Stimulated activated naive B cell treated with anti-CD40 and anti-IgM and Interleukin-4, amounts not matched to agents 10 μg/mL and 1 μg/mL and 100 μg/mL, for 72 hours (primary cell): Measurements from ENCODE around the gene CIAO1.
"Not testable (repeated sequence)": the region's sequence is repeated elsewhere in the genome, so short reads cannot be mapped to it uniquely, and the experiment has no call there.

ENCODE experiments used
- ATAC-seq, 2 donors: fragments of 150-1000 bp; cut with Tn5 transposase; replicated peaks; 2 replicates each; pipeline ENCODE4 v1.10.0; 2021; ENCODE audit warnings: moderate library complexity in 1 of 2
- DNase-seq: peaks from one replicate; pipeline ENCODE4 v3.0.0; 2021
- H3K27ac Mint-ChIP-seq: one replicate; pipeline ENCODE4 v1.8.0; 2022; ENCODE audit warnings: mild to moderate bottlenecking, mixed read lengths
- H3K27me3 Mint-ChIP-seq, 2 donors: one replicate each; pipeline ENCODE4 v1.8.0; 2022; ENCODE audit warnings: mixed read lengths in 2 of 2
- H3K36me3 Mint-ChIP-seq, 2 donors: one replicate each; pipeline ENCODE4 v1.8.0; 2022; ENCODE audit warnings: mixed read lengths in 2 of 2, mild to moderate bottlenecking in 1 of 2
- H3K4me1 Mint-ChIP-seq, 2 donors: one replicate each; pipeline ENCODE4 v1.8.0; 2022; ENCODE audit warnings: mixed read lengths in 2 of 2, mild to moderate bottlenecking in 1 of 2
- H3K4me3 Mint-ChIP-seq, 2 donors: one replicate each; pipeline ENCODE4 v1.8.0; 2022; ENCODE audit warnings: mild to moderate bottlenecking in 2 of 2, mixed read lengths in 2 of 2, moderate library complexity in 1 of 2
- H3K9me3 Mint-ChIP-seq, 2 donors: one replicate each; pipeline ENCODE4 v1.8.0; 2022; ENCODE audit warnings: mixed read lengths in 2 of 2, mild to moderate bottlenecking in 1 of 2

Gene CIAO1

DNA sequence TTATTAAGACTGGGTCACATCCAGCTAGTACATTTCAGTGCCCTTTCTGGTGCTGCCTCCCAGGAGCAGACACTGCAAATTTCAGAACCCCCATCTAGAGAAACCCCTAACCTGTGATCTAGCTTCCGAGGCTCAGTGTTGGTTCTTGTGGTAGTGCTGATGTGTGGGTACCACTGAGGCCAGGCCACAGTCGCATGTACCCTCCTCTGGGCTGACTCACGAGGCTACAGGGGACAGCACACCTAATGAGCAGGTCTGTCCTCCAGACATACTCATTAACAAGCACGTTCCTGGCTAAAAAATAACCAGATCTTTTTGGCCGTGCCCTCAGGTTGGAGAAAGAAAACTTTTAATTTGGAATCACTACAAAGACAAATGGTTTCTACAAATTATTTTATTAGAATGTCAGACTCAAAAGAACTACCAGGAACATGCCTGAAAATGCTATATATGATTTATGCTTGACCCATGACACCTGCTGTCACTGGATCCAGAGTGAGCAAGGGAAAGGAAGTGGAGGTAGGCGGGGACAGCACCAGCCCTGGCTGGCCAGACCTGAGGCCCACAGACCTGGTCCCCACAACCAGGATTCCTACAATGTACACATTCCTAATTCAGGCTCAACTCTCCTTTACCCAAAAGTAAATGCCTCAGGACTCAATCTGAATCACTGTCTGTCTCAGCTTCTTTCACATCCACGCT lies 8.5 kb downstream of the CIAO1 start:
- peak in 1 of 2 donors; percentile 25 for ATAC-seq
- Mint-ChIP-seq H3K9me3 (no peaks in the 10 kb centered on the region), H3K36me3 (peaks cover 37 to 66% of the 10 kb centered on the region in 2 donors), H3K4me1 (peaks cover 1 to 5% of the 10 kb centered on the region in 2 donors), H3K27ac (peak overlapping the region; percentile 42), H3K4me3 (no peak overlapping the region), H3K27me3 (no peaks in the 10 kb centered on the region)
- no peak for DNase-seq

DNA sequence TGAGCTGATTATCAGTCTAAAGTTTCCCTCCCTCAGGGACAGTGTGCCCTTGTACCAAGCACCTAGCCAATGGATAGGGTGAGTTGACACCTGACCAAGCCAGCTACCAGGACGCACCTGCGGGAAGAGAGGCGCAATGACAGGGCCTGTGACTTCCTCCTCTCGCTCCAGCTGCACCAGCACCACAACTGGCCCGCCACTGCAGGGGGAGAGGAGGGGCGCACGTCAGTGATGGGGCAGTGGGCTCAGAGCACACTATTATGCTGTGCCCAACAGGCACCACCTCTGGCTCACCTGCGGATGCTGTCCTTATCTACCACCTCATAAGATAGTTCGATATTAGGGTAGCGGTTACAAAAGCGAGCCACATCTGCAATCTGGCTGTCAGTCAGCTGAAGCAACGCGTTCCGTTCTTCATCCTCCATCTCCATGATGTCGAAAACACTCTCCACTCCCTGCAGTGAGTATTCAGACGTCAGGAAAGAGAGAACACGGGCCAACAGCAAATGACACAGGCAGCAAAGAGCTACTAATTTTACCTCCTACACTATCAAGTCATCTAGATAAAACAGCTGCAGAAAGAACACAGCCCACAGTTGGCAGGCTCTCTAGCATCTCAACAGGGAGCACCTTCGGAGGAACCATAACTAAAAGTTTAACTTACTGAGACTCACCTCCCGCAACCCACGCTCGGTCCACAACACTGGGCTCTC lies 10.9 kb downstream of the CIAO1 start:
- Mint-ChIP-seq H3K9me3 (no peaks in the 10 kb centered on the region), H3K36me3 (peaks cover 42 to 65% of the 10 kb centered on the region in 2 donors), H3K4me1 (peaks cover 3 to 11% of the 10 kb centered on the region in 2 donors), H3K4me3 (no peak overlapping the region), H3K27ac (peak overlapping the region; percentile 31), H3K27me3 (no peaks in the 10 kb centered on the region)
- DNase-seq (no peak), ATAC-seq (no peak)

DNA sequence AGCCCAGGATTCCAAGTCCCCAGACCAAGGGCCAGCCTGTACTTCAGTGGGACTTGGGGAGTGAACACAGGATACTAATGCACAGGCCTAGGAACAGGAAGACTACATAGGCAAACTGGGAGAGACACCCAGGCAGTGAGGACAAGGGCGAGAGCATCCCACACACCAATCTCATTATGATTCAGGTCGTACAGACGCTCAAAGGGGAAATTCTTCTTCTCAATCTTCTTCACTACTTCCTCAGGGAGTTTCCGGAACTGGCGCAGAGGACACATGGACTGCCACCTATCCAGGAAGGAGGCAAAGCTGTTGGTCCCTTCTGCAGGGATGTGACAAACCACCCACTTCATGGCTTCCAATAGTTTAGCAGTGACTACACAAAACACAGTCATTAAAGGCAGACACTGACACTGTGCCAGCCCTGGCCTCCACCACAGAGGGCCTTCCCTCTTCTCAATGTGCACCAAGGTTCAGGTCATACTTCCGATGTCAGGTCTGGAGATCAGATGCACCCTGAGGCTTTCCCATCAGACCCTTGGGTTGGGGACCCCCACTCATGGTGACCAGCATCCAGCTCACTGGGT lies 21.3 kb downstream of the CIAO1 start:
- H3K27me3 Mint-ChIP-seq = no peaks in the 10 kb centered on the region
- DNase-seq (no peak), ATAC-seq (peak in 1 of 2 donors; percentile 20)
- no peaks in the 10 kb centered on the region for H3K9me3 Mint-ChIP-seq
- H3K4me3 Mint-ChIP-seq = no peak overlapping the region
- peaks cover 10 to 13% of the 10 kb centered on the region in 2 donors for H3K4me1 Mint-ChIP-seq
- peaks cover 52 to 68% of the 10 kb centered on the region in 2 donors for H3K36me3 Mint-ChIP-seq
- H3K27ac Mint-ChIP-seq = peak overlapping the region; percentile 59

DNA sequence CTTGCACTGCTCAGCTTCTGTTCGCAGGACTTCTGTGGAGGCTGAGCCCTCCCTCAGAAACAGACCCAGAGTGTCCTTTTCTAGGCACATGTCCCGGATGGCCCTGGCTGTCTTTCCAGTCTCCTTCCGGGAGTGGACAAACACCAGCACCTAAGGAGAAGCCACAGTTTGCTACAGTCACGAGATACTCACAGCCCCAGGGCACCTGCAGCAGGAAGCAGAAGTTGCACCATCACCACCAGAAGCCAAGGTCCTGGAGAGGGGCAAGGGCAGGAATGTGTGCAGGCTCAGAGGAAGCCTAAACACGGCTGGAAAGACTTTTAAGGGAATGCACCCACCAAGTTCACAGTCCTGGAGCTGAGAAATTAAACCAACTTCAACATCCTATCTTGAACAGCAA lies 25.7 kb downstream of the CIAO1 start:
- DNase-seq (no peak), ATAC-seq (no peak)
- Mint-ChIP-seq H3K27me3 (no peaks in the 10 kb centered on the region), H3K9me3 (no peaks in the 10 kb centered on the region), H3K36me3 (peaks cover 54 to 70% of the 10 kb centered on the region in 2 donors), H3K27ac (peak overlapping the region; percentile 71), H3K4me1 (peaks cover 10 to 11% of the 10 kb centered on the region in 2 donors), H3K4me3 (no peak overlapping the region)

DNA sequence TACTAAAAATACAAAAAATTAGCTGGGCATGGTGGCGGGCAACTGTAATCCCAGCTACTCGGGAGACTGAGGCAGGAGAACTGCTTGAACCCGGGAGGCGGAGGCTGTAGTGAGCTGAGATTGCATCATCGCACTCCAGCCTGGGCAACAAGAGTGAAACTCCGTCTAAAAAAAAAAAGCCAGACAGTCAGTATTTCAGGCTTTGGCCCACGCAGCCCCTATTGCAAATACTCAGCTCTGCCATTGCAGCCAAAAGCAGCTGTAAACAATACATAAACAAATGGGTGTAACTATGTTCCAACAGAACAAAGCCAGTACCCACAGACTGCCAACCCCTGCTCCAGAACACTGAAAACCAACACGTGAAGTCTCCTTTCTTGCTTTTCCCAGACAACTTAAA lies 28.2 kb downstream of the CIAO1 start:
- H3K9me3 Mint-ChIP-seq, H3K27ac Mint-ChIP-seq, H3K4me3 Mint-ChIP-seq, H3K4me1 Mint-ChIP-seq, ATAC-seq, DNase-seq, H3K27me3 Mint-ChIP-seq: not testable (repeated sequence)
- H3K36me3 Mint-ChIP-seq = peaks cover 50 to 65% of the 10 kb centered on the region in 2 donors

DNA sequence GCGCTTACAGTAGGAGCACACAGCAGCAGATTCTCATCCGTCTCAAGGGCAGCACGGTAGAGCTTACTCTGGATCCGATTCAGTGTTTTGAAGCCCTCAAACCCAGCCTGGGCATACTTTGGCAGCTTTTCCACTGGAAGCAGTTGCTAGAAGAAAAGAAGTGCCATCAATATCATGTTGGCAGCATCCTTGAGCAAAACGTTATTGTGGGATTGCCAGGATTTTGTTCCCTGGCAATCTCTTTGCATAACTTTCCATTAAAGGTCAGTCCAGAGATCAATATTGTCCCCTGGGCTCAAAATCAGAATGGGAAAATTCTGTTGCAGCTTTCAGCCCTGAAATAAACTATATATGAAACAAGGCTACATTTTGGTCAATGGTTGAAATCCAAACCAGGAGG lies 30.9 kb downstream of the CIAO1 start:
- peaks cover 58 to 62% of the 10 kb centered on the region in 2 donors for H3K36me3 Mint-ChIP-seq
- H3K4me1 Mint-ChIP-seq = peaks cover 3 to 24% of the 10 kb centered on the region in 2 donors
- DNase-seq (no peak), ATAC-seq (no peak)
- no peaks in the 10 kb centered on the region for H3K27me3 Mint-ChIP-seq
- H3K9me3 Mint-ChIP-seq = no peaks in the 10 kb centered on the region
- H3K4me3 Mint-ChIP-seq = no peak overlapping the region
- H3K27ac Mint-ChIP-seq = no peak overlapping the region

DNA sequence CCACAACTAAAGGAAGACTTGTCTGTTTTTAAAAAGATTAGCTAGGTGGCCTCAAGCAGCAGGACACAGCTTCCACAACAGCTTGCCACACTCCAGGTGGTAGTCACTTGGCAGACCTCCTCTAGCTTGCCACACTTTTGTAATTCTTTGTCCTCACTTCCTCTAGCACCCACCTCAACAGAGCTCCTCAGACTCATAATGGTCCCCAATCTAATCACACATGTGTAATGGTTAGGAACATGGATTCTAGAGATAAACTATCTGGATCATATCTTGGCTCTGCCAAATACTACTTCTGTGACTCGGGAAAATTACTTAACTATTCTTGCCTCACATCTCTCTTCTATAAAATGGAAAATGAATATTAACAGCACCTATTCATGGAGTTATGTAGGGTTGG lies 35.8 kb downstream of the CIAO1 start:
- Mint-ChIP-seq H3K27ac (peak overlapping the region; percentile 42), H3K4me3 (no peak overlapping the region), H3K36me3 (peaks cover 57 to 64% of the 10 kb centered on the region in 2 donors), H3K9me3 (no peaks in the 10 kb centered on the region), H3K4me1 (peaks cover 24 to 58% of the 10 kb centered on the region in 2 donors), H3K27me3 (no peaks in the 10 kb centered on the region)
- ATAC-seq = no peak
- no peak for DNase-seq

DNA sequence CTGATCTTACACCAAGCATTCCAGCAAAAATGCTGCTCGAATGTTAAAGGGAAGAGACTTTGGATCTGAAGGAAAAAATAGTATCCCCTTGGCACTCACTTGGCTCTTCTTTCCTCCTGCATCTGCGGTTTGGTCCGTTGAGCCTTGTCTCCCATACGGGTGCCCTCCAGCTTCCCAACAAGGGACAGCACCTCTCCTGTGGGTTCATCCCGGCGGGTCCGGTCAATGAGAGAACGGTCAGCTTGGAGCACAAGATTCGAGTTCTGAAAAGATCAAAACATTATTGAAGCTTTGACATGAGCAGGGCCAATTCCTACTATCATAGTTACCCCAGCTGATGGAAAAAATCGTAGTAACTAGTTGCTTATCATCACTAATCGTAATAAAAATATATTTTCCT lies 38.6 kb downstream of the CIAO1 start:
- peaks cover 24 to 47% of the 10 kb centered on the region in 2 donors for H3K4me1 Mint-ChIP-seq

DNA sequence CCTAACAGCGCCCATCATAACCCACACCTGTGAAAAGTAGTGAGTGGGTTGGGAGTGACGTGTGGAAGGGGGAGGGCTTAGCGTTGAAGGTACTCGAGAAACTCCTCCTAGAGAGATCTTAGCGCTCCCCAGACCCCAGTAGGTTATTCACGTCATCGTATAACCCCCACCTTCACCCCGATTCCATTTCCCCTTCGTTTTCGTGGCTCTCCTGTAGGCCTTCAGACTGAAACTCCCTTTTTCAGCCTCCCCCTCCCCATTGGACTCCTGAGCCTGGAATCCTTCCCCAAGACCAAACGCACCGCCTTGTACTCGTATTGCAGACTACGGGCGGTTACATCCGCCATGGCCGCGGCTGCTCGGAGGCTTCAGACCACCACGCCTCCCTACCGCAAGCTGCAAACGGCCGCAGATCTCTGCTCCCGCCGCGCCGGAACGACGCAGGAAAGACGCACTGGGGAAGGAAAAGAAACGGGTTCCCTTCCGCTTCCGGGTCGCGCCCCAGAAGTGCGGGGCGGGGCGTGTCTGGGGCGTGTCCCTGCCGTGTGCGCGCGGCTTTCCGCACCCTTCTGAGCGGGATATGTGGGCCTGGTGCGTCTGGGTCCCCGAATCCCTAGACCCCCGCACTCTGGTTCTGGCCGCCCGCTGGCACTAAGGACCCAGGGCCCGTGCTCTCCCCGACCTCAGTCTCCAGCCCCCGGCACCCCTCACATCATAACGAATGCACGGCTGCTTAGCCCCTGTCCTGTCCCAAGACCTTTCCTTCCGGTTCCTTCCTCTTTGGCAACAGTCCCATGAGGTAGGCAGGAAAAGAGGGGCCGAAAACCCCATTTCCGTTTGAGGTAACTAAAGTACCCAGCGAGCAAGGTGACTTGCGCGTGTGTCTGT lies 39.3 kb downstream of the CIAO1 start, which contains the start of gene SNRNP200:
Gene SNRNP200 (minus strand): TSS at position 456 of the 888 bp plus-strand sequence. CDS start 109 bp downstream, at position 347.
- no peaks in the 10 kb centered on the region for H3K9me3 Mint-ChIP-seq
- peak within 1 kb of the TSS; percentile 100 for H3K27ac Mint-ChIP-seq
- peaks cover 36 to 40% of the 10 kb centered on the region in 2 donors for H3K36me3 Mint-ChIP-seq
- H3K27me3 Mint-ChIP-seq = no peaks in the 10 kb centered on the region
- ATAC-seq = peak; percentile 97 to 99
- peak within 1 kb of the TSS; percentile 97 to 100 for H3K4me3 Mint-ChIP-seq
- H3K4me1 Mint-ChIP-seq = peaks cover 24 to 46% of the 10 kb centered on the region in 2 donors
- DNase-seq = peak; percentile 84

More for the DNA sequence above, 38.6 kb downstream of the CIAO1 start:
- Mint-ChIP-seq H3K9me3 (no peaks in the 10 kb centered on the region), H3K27ac (peak overlapping the region; percentile 56), H3K27me3 (no peaks in the 10 kb centered on the region), H3K4me3 (peak overlapping the region; percentile 97 to 100), H3K36me3 (peaks cover 36 to 41% of the 10 kb centered on the region in 2 donors)
- no peak for ATAC-seq
- DNase-seq = no peak

DNA sequence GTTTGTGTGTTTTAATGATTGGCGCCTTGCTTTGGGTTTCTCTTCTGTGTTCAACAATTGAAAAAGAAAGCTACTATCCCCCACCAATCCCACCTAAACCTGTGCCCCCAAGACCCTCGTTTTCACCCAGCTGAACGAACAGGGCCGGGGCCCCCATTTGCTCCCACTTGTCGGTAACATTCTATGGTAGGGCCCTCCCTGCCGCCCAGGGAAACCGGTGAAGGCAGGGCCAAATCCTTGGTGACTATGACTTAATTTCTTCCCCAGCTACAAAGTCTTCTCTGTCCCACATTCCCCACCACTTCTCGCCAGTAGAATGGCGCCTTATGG lies 39.9 kb downstream of the CIAO1 start:
- Mint-ChIP-seq H3K9me3 (no peaks in the 10 kb centered on the region), H3K4me1 (peaks cover 24 to 43% of the 10 kb centered on the region in 2 donors), H3K27me3 (no peaks in the 10 kb centered on the region), H3K36me3 (peaks cover 34 to 38% of the 10 kb centered on the region in 2 donors), H3K4me3 (peak overlapping the region; percentile 97 to 100), H3K27ac (peak overlapping the region; percentile 100)
- DNase-seq = no peak
- no peak for ATAC-seq

DNA sequence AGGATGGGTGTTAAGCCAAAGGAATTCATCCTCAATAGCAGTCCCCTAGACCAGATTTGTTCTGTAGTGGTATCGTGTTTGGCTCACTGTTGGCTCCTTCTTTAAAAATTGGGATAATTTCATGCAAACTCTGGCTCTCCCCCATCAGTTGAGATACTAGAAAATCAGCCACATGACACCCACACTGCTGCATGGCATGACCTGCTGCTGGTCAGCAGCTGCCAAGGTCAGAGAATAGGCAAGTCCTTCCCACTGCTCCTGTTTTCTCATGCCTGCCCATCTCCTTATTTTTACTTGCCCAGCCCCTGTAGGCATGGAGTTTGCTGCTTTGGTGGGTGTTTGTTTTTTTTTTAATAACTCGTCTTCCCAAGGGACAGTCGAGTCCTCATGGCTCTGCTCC lies 40.3 kb downstream of the CIAO1 start:
- no peaks in the 10 kb centered on the region for H3K9me3 Mint-ChIP-seq
- H3K36me3 Mint-ChIP-seq = peaks cover 30 to 34% of the 10 kb centered on the region in 2 donors
- no peak for ATAC-seq
- peaks cover 24 to 39% of the 10 kb centered on the region in 2 donors for H3K4me1 Mint-ChIP-seq
- peak overlapping the region; percentile 97 to 100 for H3K4me3 Mint-ChIP-seq
- H3K27me3 Mint-ChIP-seq = no peaks in the 10 kb centered on the region
- no peak for DNase-seq
- peak overlapping the region; percentile 100 for H3K27ac Mint-ChIP-seq

DNA sequence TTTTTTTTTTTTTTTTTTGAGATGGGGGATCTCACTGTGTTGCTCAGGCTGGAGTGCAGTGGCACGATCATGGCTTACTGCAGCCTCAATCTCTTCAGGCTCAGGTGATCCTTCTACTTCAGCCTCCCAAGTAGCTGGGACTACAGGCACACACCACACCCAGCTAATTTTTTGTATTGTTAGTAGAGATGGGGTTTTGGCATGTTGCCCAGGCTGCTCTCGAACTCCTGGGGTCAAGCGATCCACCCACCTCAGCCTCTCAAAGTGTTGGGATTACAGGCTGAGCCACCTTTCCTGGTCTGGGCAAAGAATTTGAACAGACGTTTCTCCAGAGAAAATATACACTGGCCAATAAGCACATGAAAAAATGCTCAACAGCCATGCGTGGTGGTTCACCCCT lies 42.2 kb downstream of the CIAO1 start:
- peaks cover 15% of the 10 kb centered on the region in 2 donors for H3K36me3 Mint-ChIP-seq
- H3K4me1 Mint-ChIP-seq = peaks cover 18 to 31% of the 10 kb centered on the region in 2 donors
- ATAC-seq (no peak), DNase-seq (no peak)
- H3K27me3 Mint-ChIP-seq = no peaks in the 10 kb centered on the region
- H3K9me3 Mint-ChIP-seq = no peaks in the 10 kb centered on the region
- no peak overlapping the region for H3K27ac Mint-ChIP-seq
- no peak overlapping the region for H3K4me3 Mint-ChIP-seq

DNA sequence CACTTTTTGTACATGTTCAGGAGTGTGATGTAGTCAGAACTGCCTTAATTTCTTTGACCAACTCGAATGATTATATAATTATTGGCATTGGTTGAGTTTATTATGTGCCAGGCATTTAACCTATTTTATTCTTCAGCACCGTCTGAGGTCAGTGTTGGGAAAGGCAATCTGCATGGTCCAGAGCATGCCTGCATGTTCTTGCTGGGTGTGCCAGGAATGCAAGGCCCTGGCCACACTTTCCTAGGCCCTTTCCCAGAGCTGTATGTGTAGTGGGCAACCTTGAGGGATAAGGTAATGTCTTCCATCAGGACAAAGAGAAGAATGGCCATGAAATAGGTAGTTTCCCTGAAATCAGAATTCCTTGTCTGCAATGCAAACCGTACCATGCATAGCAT lies 49.0 kb downstream of the CIAO1 start:
- peaks cover 20 to 26% of the 10 kb centered on the region in 2 donors for H3K4me1 Mint-ChIP-seq

More for the DNA sequence above, 49.0 kb downstream of the CIAO1 start:
- H3K27me3 Mint-ChIP-seq = no peaks in the 10 kb centered on the region
- H3K9me3 Mint-ChIP-seq = no peaks in the 10 kb centered on the region
- no peak for ATAC-seq
- no peak overlapping the region for H3K4me3 Mint-ChIP-seq
- no peak for DNase-seq
- peaks cover 3 to 8% of the 10 kb centered on the region in 2 donors for H3K36me3 Mint-ChIP-seq
- H3K27ac Mint-ChIP-seq = no peak overlapping the region
